ENCODE results near the gene HSD17B7. TPM values are rescaled to one million over a fixed set of nuclear protein-coding genes. Genes with fewer than 3 reads are reported as not detected.

The HSD17B7 gene
- total and polyA plus RNA-seq, 9 of the 15 experiments (the other 6 are each of a cell fraction or from before 2014, with no cell fraction given) = 12.7 to 48.7 (median 21.3) TPM

DNA sequence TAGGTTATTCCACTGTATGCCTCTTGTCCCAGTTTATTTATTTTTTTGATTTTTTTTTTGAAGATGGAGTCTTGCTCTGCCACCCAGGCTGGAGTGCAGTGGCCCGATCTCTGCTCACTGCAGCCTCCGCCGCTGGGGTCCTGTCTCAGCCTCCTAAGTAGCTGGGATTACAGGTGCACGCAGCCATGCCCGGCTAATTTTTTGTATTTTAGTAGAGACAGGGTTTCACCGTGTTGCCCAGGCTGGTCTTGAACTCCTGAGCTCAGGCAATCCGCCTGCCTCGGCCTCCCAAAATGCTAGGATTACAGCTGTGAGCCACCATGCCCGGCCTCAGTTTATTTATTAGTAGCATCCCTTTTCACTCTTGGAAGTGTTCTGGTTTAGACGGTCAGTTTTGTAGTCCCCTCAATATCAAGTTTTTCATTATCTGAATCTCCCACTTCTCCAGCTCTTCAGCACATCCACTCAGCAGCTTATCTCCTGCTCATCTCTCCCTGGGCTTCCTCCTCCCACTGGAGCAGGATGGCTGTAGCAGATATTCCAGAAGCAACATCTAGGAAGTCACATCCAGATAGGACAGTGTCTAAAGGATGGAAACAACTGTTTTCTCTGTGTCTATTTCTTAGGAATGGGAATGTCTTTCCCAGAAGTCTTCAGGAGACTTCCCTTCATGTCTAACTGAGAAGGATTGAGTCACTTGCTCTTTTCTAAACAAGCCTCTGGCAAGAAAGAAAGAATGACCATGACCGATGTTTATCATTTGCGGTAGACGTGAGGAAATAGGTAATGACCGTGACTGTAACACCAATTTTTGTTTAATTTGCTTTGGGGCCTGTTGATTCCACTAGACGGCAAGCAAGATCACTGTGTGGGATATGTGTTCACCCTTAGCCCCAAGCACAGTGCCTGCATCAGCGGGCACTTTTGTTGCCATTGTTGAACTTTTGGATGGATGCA, 56.0 kb downstream of the HSD17B7 start:
- Histone ChIP-seq H3K9me3 (replicated peaks; ENCODE audit: control insufficient read depth, insufficient read depth, low read depth, low read length) (no peaks in the 10 kb centered on the region), H3K9me1 (ENCODE audit: control insufficient read depth, insufficient read depth, low read length) (no peaks in the 10 kb centered on the region), H3K4me1 (replicated peaks in 1 of 2; ENCODE audit: control insufficient read depth in 2 of 2, insufficient read depth in 2 of 2, low read length in 2 of 2) (no peaks in the 10 kb centered on the region; a peak in 1 of 5 replicates), H4K20me1 (replicated peaks; ENCODE audit: control insufficient read depth, insufficient read depth, low read length) (no peaks in the 10 kb centered on the region), H2AFZ (ENCODE audit: low read depth, low read length) (no peak overlapping the region), H3K36me3 (ENCODE audit: control insufficient read depth, insufficient read depth, low read length) (no peaks in the 10 kb centered on the region), H3K9ac (ENCODE audit: insufficient read depth in 1 of 2, low read depth in 2 of 2, low read length in 2 of 2) (no peak overlapping the region), H3K4me3 (no peak overlapping the region), H3K27ac (ENCODE audit: extremely low read depth, low read depth, low read length) (no peak overlapping the region), H3K4me2 (ENCODE audit: insufficient read depth, low read length) (no peak overlapping the region), H3K27me3 (ENCODE audit: control insufficient read depth in 2 of 2, insufficient read depth in 2 of 2, low read length in 2 of 2) (peaks cover 0 to 4% of the 10 kb centered on the region in 2 experiments; a peak in 2 of 5 replicates), H3K79me2 (ENCODE audit: control insufficient read depth, insufficient read depth, low read length) (no peaks in the 10 kb centered on the region)
- intact Hi-C loops (cut with micrococcal nuclease) = no loop called here
- ChIA-PET POLR2A (no interaction called here), CTCF (ENCODE audit: low intra/inter-chr PET ratio) (no interaction called here)
- DNase-seq (ENCODE audit: extremely low read depth in 1 of 4, low spot score in 3 of 4) = no peak
- no TSS peak for BruUV-seq (replicated peaks)
- no peak for FAIRE-seq
- TF ChIP-seq NR4A1 (CRISPR knock-in tag; IDR thresholded peaks at IDR 0.05) (no peak), NR4A1 (tag; IDR thresholded peaks at IDR 0.05) (no peak), ZNF311 (CRISPR knock-in tag; IDR thresholded peaks at IDR 0.05) (no peak), NBN (IDR thresholded peaks at IDR 0.05; ENCODE audit: low read depth) (no peak), TAL1 (IDR thresholded peaks at IDR 0.05) (no peak), OTX1 (CRISPR knock-in tag; IDR thresholded peaks at IDR 0.05) (no peak), ZNF347 (CRISPR knock-in tag; IDR thresholded peaks at IDR 0.05; ENCODE audit: low read depth) (no peak), KAT8 (IDR thresholded peaks at IDR 0.05; ENCODE audit: low read depth) (no peak)
- TF ChIP-seq, protein P1, sequence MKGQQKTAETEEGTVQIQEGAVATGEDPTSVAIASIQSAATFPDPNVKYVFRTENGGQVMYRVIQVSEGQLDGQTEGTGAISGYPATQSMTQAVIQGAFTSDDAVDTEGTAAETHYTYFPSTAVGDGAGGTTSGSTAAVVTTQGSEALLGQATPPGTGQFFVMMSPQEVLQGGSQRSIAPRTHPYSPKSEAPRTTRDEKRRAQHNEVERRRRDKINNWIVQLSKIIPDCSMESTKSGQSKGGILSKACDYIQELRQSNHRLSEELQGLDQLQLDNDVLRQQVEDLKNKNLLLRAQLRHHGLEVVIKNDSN (CRISPR knock-in tag; IDR thresholded peaks at IDR 0.05) = no peak
- TF ChIP-seq, protein P2, sequence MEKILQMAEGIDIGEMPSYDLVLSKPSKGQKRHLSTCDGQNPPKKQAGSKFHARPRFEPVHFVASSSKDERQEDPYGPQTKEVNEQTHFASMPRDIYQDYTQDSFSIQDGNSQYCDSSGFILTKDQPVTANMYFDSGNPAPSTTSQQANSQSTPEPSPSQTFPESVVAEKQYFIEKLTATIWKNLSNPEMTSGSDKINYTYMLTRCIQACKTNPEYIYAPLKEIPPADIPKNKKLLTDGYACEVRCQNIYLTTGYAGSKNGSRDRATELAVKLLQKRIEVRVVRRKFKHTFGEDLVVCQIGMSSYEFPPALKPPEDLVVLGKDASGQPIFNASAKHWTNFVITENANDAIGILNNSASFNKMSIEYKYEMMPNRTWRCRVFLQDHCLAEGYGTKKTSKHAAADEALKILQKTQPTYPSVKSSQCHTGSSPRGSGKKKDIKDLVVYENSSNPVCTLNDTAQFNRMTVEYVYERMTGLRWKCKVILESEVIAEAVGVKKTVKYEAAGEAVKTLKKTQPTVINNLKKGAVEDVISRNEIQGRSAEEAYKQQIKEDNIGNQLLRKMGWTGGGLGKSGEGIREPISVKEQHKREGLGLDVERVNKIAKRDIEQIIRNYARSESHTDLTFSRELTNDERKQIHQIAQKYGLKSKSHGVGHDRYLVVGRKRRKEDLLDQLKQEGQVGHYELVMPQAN (IDR thresholded peaks at IDR 0.05; ENCODE audit: borderline replicate concordance) = no peak
- TF ChIP-seq, protein P3, sequence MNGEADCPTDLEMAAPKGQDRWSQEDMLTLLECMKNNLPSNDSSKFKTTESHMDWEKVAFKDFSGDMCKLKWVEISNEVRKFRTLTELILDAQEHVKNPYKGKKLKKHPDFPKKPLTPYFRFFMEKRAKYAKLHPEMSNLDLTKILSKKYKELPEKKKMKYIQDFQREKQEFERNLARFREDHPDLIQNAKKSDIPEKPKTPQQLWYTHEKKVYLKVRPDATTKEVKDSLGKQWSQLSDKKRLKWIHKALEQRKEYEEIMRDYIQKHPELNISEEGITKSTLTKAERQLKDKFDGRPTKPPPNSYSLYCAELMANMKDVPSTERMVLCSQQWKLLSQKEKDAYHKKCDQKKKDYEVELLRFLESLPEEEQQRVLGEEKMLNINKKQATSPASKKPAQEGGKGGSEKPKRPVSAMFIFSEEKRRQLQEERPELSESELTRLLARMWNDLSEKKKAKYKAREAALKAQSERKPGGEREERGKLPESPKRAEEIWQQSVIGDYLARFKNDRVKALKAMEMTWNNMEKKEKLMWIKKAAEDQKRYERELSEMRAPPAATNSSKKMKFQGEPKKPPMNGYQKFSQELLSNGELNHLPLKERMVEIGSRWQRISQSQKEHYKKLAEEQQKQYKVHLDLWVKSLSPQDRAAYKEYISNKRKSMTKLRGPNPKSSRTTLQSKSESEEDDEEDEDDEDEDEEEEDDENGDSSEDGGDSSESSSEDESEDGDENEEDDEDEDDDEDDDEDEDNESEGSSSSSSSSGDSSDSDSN (IDR thresholded peaks at IDR 0.05; ENCODE audit: borderline replicate concordance in 1 of 2, low read depth in 2 of 2, low read length in 2 of 2) = no peak
- TF ChIP-seq, protein P4, sequence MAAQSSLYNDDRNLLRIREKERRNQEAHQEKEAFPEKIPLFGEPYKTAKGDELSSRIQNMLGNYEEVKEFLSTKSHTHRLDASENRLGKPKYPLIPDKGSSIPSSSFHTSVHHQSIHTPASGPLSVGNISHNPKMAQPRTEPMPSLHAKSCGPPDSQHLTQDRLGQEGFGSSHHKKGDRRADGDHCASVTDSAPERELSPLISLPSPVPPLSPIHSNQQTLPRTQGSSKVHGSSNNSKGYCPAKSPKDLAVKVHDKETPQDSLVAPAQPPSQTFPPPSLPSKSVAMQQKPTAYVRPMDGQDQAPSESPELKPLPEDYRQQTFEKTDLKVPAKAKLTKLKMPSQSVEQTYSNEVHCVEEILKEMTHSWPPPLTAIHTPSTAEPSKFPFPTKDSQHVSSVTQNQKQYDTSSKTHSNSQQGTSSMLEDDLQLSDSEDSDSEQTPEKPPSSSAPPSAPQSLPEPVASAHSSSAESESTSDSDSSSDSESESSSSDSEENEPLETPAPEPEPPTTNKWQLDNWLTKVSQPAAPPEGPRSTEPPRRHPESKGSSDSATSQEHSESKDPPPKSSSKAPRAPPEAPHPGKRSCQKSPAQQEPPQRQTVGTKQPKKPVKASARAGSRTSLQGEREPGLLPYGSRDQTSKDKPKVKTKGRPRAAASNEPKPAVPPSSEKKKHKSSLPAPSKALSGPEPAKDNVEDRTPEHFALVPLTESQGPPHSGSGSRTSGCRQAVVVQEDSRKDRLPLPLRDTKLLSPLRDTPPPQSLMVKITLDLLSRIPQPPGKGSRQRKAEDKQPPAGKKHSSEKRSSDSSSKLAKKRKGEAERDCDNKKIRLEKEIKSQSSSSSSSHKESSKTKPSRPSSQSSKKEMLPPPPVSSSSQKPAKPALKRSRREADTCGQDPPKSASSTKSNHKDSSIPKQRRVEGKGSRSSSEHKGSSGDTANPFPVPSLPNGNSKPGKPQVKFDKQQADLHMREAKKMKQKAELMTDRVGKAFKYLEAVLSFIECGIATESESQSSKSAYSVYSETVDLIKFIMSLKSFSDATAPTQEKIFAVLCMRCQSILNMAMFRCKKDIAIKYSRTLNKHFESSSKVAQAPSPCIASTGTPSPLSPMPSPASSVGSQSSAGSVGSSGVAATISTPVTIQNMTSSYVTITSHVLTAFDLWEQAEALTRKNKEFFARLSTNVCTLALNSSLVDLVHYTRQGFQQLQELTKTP (IDR thresholded peaks at IDR 0.05; ENCODE audit: low read depth in 1 of 2, partially characterized antibody in 2 of 2) = no peak
- in situ Hi-C loops (cut with MboI) = no loop called here
- peak; percentile 23; the same call in 2 of the 3 replicates for ATAC-seq
- under 1% methylated on average over 16 of the region's 16 CpGs for WGBS (ENCODE audit: insufficient coverage, low coverage, missing lambda C conversion rate)

All from K562 (cell line).